KOPT-K1 (cell line): ENCODE measurements around the gene CBLB.

Experiments used
- H3K27ac ChIP-seq: fragments of 200-600 bp; sonication (generic); 2 replicates; pipeline ENCODE4 v1.5.1; 2016; ENCODE audit warnings: antibody characterized with exemption, mild to moderate bottlenecking, low read depth, low read length; ENCODE audit not compliant: poor library complexity, severe bottlenecking
- H3K36me3 ChIP-seq: fragments of 200-600 bp; sonication (generic); 2 replicates; pipeline ENCODE4 v1.5.1; 2017; ENCODE audit warnings: antibody characterized with exemption, mild to moderate bottlenecking, low read length, moderate library complexity; ENCODE audit not compliant: insufficient read depth
- H3K9me3 ChIP-seq: fragments of 200-600 bp; sonication (generic); 2 replicates; pipeline ENCODE4 v1.5.1; 2017; ENCODE audit warnings: antibody characterized with exemption, low read length, mild to moderate bottlenecking; ENCODE audit not compliant: insufficient read depth, poor library complexity, severe bottlenecking

Gene CBLB

GRCh38 chr3:105678017-105678416 is 190.8 kb downstream of the CBLB start:
- Histone ChIP-seq H3K9me3 (no peaks in the 10 kb centered on the region), H3K36me3 (no peaks in the 10 kb centered on the region), H3K27ac (no peak overlapping the region)

GRCh38 chr3:105676621-105677300 is 192.1 kb downstream of the CBLB start:
- Histone ChIP-seq H3K27ac (no peak overlapping the region), H3K9me3 (no peaks in the 10 kb centered on the region), H3K36me3 (no peaks in the 10 kb centered on the region)

GRCh38 chr3:105674437-105675065 is 194.3 kb downstream of the CBLB start:
- Histone ChIP-seq H3K36me3 (no peaks in the 10 kb centered on the region), H3K27ac (no peak overlapping the region), H3K9me3 (no peaks in the 10 kb centered on the region)

GRCh38 chr3:105672996-105673395 is 195.8 kb downstream of the CBLB start:
- no peak overlapping the region for H3K27ac ChIP-seq
- H3K36me3 ChIP-seq = no peaks in the 10 kb centered on the region

GRCh38 chr3:105662306-105662705 is 206.5 kb downstream of the CBLB start:
- no peaks in the 10 kb centered on the region for H3K9me3 ChIP-seq
- no peak overlapping the region for H3K27ac ChIP-seq
- no peaks in the 10 kb centered on the region for H3K36me3 ChIP-seq

More at GRCh38 chr3:105672996-105673395, 195.8 kb downstream of the CBLB start:
- H3K9me3 ChIP-seq = no peaks in the 10 kb centered on the region

- no peaks in the 10 kb centered on the region for H3K36me3 ChIP-seq
- no peaks in the 10 kb centered on the region for H3K9me3 ChIP-seq
- no peak overlapping the region for H3K27ac ChIP-seq
Observed at GRCh38 chr3:105661461-105661860, 207.4 kb downstream of the CBLB start.

- Histone ChIP-seq H3K9me3 (no peaks in the 10 kb centered on the region), H3K27ac (no peak overlapping the region), H3K36me3 (no peaks in the 10 kb centered on the region)
Observed at GRCh38 chr3:105656651-105657504, 211.9 kb downstream of the CBLB start.

- H3K9me3 ChIP-seq = no peaks in the 10 kb centered on the region
- H3K36me3 ChIP-seq = no peaks in the 10 kb centered on the region
- no peak overlapping the region for H3K27ac ChIP-seq
Observed at GRCh38 chr3:105653868-105654267, 214.9 kb downstream of the CBLB start.

- no peak overlapping the region for H3K27ac ChIP-seq
- no peaks in the 10 kb centered on the region for H3K36me3 ChIP-seq
- H3K9me3 ChIP-seq = no peaks in the 10 kb centered on the region
Observed at GRCh38 chr3:105653166-105653565, 215.6 kb downstream of the CBLB start.

GRCh38 chr3:105649480-105649879 is 219.3 kb downstream of the CBLB start:
- H3K36me3 ChIP-seq = no peaks in the 10 kb centered on the region
- no peak overlapping the region for H3K27ac ChIP-seq
- no peaks in the 10 kb centered on the region for H3K9me3 ChIP-seq

- no peak overlapping the region for H3K27ac ChIP-seq
Observed at GRCh38 chr3:105647047-105647446, 221.8 kb downstream of the CBLB start.

GRCh38 chr3:105639131-105639530 is 229.7 kb downstream of the CBLB start:
- Histone ChIP-seq H3K27ac (no peak overlapping the region), H3K9me3 (no peaks in the 10 kb centered on the region), H3K36me3 (no peaks in the 10 kb centered on the region)

More at GRCh38 chr3:105647047-105647446, 221.8 kb downstream of the CBLB start:
- Histone ChIP-seq H3K36me3 (no peaks in the 10 kb centered on the region), H3K9me3 (no peaks in the 10 kb centered on the region)

- Histone ChIP-seq H3K36me3 (no peaks in the 10 kb centered on the region), H3K27ac (no peak overlapping the region), H3K9me3 (no peaks in the 10 kb centered on the region)
Observed at GRCh38 chr3:105634708-105635107, 234.1 kb downstream of the CBLB start.

- no peaks in the 10 kb centered on the region for H3K9me3 ChIP-seq
- no peak overlapping the region for H3K27ac ChIP-seq
- no peaks in the 10 kb centered on the region for H3K36me3 ChIP-seq
Observed at GRCh38 chr3:105629718-105630117, 239.1 kb downstream of the CBLB start.

- Histone ChIP-seq H3K36me3 (no peaks in the 10 kb centered on the region), H3K27ac (no peak overlapping the region)
Observed at GRCh38 chr3:105626739-105627138, 242.1 kb downstream of the CBLB start.

More at GRCh38 chr3:105626739-105627138, 242.1 kb downstream of the CBLB start:
- H3K9me3 ChIP-seq = no peaks in the 10 kb centered on the region
